ENCODE measurements around the gene ITM2C. TPM values are rescaled to one million over a fixed set of nuclear protein-coding genes. Genes with fewer than 3 reads are reported as not detected.

ITM2C gene
- total and polyA plus RNA-seq, 3 experiments from 2014 or later = 50.1 to 58.6 (median 56.1) TPM

DNA sequence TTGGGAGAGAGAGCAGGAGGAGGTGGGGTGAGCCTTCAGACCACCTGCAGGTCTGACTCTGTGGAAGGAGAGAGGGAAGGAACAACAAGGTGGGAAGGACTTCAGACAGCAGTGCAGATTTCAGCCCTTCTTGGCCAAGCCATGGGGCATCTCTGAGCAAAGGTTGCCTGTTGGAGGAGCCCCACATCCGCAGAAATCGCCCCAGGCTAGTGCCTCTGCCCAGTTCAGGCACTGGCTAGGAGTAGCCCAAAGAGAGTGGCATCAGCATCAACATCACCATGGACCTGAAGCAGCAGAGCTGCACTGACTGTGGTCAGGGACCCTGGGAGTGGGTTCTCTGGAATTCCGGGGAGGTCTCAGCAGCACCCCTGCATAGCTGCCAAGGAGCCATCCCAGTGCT lies 50.1 kb downstream of the ITM2C start:
- no peaks in the 10 kb centered on the region for H3K9me3 ChIP-seq (ENCODE audit: low read length)
- H3K36me3 Mint-ChIP-seq = peaks cover 3 to 19% (median 9%) of the 10 kb centered on the region in 3 donors
- CTCF ChIA-PET = no interaction called here
- no peaks in the 10 kb centered on the region for H3K4me1 ChIP-seq (ENCODE audit: insufficient read depth, low read length)
- H3K36me3 ChIP-seq (ENCODE audit: insufficient read depth, low read length) = no peaks in the 10 kb centered on the region
- no peak overlapping the region for H3K4me3 ChIP-seq (ENCODE audit: low read length)
- POLR2A ChIA-PET = no interaction called here
- no peak overlapping the region for H3K27ac ChIP-seq (ENCODE audit: low read depth, low read length)
- no peak for DNase-seq
- H3K27me3 Mint-ChIP-seq = peaks cover 11 to 27% of the 10 kb centered on the region in 2 donors
- peak overlapping the region in 1 of 7 donors; percentile 46 for H3K4me3 Mint-ChIP-seq
- H3K4me1 Mint-ChIP-seq = peaks cover 10 to 75% (median 52%) of the 10 kb centered on the region in 3 donors
- no peaks in the 10 kb centered on the region for H3K9me3 Mint-ChIP-seq
- no peaks in the 10 kb centered on the region for H3K27me3 ChIP-seq (ENCODE audit: insufficient read depth, low read length, poor library complexity, severe bottlenecking)
- H3K27ac Mint-ChIP-seq = peak overlapping the region in 2 of 8 donors; percentile 56 to 61

DNA sequence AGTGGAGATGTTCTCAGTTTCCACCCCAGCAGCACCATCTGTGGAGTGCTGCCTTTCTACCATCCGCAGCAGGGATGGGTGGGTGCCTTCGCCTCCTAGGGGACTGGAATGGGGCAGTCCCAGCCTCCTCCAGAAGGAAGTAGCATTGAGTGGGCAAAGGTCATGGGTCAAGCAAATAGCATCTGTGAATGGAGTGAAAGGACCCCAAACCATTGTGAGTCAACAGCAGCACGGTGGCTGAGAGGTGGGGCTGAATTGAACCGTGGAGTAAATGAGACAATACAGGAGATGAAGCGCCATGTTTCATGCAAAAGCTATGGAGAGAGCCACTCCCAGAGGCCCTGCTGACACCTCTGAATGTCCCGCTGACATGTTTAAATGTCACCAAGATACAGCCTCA lies 50.6 kb downstream of the ITM2C start:
- peaks cover 12 to 76% (median 56%) of the 10 kb centered on the region in 3 donors for H3K4me1 Mint-ChIP-seq

DNA sequence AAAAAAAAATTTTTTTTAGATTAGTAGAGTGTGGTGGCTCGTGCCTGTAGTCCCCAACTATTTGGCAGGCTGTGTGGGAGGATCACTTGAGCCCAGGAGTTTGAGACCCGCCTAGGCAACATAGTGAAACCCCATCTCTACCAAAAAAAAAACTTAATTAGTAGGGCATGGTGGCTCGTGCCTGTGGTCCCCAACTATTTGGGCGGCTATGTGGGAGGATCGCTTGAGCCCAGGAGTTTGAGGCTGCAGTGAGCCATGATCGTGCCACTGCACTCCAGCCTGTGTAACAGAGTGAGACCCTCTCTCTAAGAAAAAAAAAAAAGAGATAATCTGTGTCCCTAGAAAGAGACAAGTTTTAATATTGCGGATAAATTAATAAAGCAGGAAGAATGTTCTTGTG lies 51.5 kb downstream of the ITM2C start:
- Mint-ChIP-seq H3K36me3 (peaks cover 3 to 9% (median 5%) of the 10 kb centered on the region in 3 donors), H3K4me1 (peaks cover 20 to 74% (median 57%) of the 10 kb centered on the region in 3 donors)

More for the DNA sequence above, 50.6 kb downstream of the ITM2C start:
- Mint-ChIP-seq H3K36me3 (peaks cover 3 to 14% (median 9%) of the 10 kb centered on the region in 3 donors), H3K9me3 (no peaks in the 10 kb centered on the region), H3K27me3 (peaks cover 11 to 30% of the 10 kb centered on the region in 2 donors), H3K27ac (peak overlapping the region in 1 of 8 donors; percentile 1), H3K4me3 (peak overlapping the region in 1 of 7 donors; percentile 27)
- H3K27me3 ChIP-seq (ENCODE audit: insufficient read depth, low read length, poor library complexity, severe bottlenecking) = no peaks in the 10 kb centered on the region
- POLR2A ChIA-PET = no interaction called here
- H3K4me1 ChIP-seq (ENCODE audit: insufficient read depth, low read length) = no peaks in the 10 kb centered on the region
- no peak for DNase-seq
- no peak overlapping the region for H3K27ac ChIP-seq (ENCODE audit: low read depth, low read length)
- H3K9me3 ChIP-seq (ENCODE audit: low read length) = no peaks in the 10 kb centered on the region
- no peak overlapping the region for H3K4me3 ChIP-seq (ENCODE audit: low read length)
- CTCF ChIA-PET = no interaction called here
- no peaks in the 10 kb centered on the region for H3K36me3 ChIP-seq (ENCODE audit: insufficient read depth, low read length)

DNA sequence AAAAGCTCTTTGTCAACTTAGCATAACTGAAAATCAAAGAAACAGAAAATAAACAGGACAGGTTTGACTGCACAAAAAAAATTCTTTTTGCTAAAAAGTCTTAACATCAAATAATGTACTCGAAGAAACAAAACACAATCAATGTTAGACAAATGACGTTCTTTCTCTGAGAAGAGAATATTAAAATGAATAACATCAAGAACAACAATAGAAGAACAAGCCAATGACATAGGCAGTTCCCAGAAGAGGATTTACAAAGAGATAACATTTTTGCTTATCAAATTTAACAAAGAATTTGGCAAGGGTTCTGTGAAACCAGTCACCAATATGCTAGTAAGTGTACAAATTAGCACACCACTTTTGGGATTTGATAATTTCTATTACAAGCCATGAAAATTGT lies 54.5 kb downstream of the ITM2C start:
- ChIA-PET POLR2A (no interaction called here), CTCF (interaction anchor here (2.6 kb wide), 1 partner anchor 68 kb away, joined by 8 read pairs; no protein-coding TSS in a partner anchor)
- H3K27ac Mint-ChIP-seq = peak overlapping the region in 3 of 8 donors; percentile 7 to 70 (median 64)
- peaks cover 11 to 34% of the 10 kb centered on the region in 2 donors for H3K27me3 Mint-ChIP-seq
- Histone ChIP-seq H3K4me1 (ENCODE audit: insufficient read depth, low read length) (peaks cover 6% of the 10 kb centered on the region), H3K9me3 (ENCODE audit: low read length) (no peaks in the 10 kb centered on the region), H3K4me3 (ENCODE audit: low read length) (no peak overlapping the region), H3K27me3 (ENCODE audit: insufficient read depth, low read length, poor library complexity, severe bottlenecking) (no peaks in the 10 kb centered on the region), H3K36me3 (ENCODE audit: insufficient read depth, low read length) (no peaks in the 10 kb centered on the region), H3K27ac (ENCODE audit: low read depth, low read length) (no peak overlapping the region)
- H3K4me1 Mint-ChIP-seq = peaks cover 35 to 88% (median 66%) of the 10 kb centered on the region in 3 donors
- peaks cover 0 to 6% (median 5%) of the 10 kb centered on the region in 3 donors for H3K36me3 Mint-ChIP-seq
- DNase-seq = no peak
- H3K4me3 Mint-ChIP-seq = peak overlapping the region in 3 of 7 donors; percentile 15 to 66 (median 41)
- H3K9me3 Mint-ChIP-seq = no peaks in the 10 kb centered on the region

More for the DNA sequence above, 51.5 kb downstream of the ITM2C start:
- Histone ChIP-seq H3K36me3 (ENCODE audit: insufficient read depth, low read length) (no peaks in the 10 kb centered on the region), H3K4me1 (ENCODE audit: insufficient read depth, low read length) (no peaks in the 10 kb centered on the region), H3K27ac (ENCODE audit: low read depth, low read length) (no peak overlapping the region), H3K27me3 (ENCODE audit: insufficient read depth, low read length, poor library complexity, severe bottlenecking) (no peaks in the 10 kb centered on the region), H3K4me3 (ENCODE audit: low read length) (no peak overlapping the region), H3K9me3 (ENCODE audit: low read length) (no peaks in the 10 kb centered on the region)
- peak overlapping the region in 4 of 7 donors; percentile 27 to 44 (median 31) for H3K4me3 Mint-ChIP-seq
- ChIA-PET POLR2A (no interaction called here), CTCF (no interaction called here)
- no peaks in the 10 kb centered on the region for H3K9me3 Mint-ChIP-seq
- H3K27ac Mint-ChIP-seq = peak overlapping the region in 1 of 8 donors; percentile 26
- peaks cover 11 to 30% of the 10 kb centered on the region in 2 donors for H3K27me3 Mint-ChIP-seq
- DNase-seq = no peak

DNA sequence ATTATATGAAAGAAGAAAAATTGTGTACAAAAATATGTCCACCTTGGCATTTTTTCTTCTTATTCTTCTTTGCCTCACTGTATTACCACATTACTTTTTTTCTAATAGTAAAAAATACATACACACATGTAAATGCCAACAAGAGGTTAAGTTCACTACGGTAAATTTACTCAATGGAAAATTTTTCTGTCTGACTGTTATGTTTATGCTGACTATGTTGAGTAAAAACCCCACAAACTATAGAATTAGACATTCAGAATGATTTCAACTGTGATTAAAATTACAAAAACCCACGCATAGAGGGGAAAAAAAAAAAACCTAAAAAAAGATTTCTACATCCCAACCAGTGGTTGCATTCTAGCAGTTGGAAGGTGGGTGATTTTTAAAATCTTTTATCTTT lies 54.9 kb downstream of the ITM2C start:
- Mint-ChIP-seq H3K4me1 (peaks cover 39 to 88% (median 69%) of the 10 kb centered on the region in 3 donors), H3K27ac (peak overlapping the region in 2 of 8 donors; percentile 38 to 77), H3K9me3 (no peaks in the 10 kb centered on the region), H3K4me3 (peak overlapping the region in 1 of 7 donors; percentile 82), H3K36me3 (peaks cover 0 to 9% (median 5%) of the 10 kb centered on the region in 3 donors), H3K27me3 (peaks cover 10 to 33% of the 10 kb centered on the region in 2 donors)
- no peaks in the 10 kb centered on the region for H3K9me3 ChIP-seq (ENCODE audit: low read length)
- ChIA-PET CTCF (interaction anchor here (2.1 to 2.9 kb wide), 2 partner anchors 68 to 95 kb away, joined by 9 to 13 read pairs; no protein-coding TSS in a partner anchor), POLR2A (no interaction called here)
- H3K27ac ChIP-seq (ENCODE audit: low read depth, low read length) = no peak overlapping the region
- no peak for DNase-seq
- peaks cover 11% of the 10 kb centered on the region for H3K4me1 ChIP-seq (ENCODE audit: insufficient read depth, low read length)
- no peak overlapping the region for H3K4me3 ChIP-seq (ENCODE audit: low read length)
- no peaks in the 10 kb centered on the region for H3K27me3 ChIP-seq (ENCODE audit: insufficient read depth, low read length, poor library complexity, severe bottlenecking)
- H3K36me3 ChIP-seq (ENCODE audit: insufficient read depth, low read length) = no peaks in the 10 kb centered on the region

DNA sequence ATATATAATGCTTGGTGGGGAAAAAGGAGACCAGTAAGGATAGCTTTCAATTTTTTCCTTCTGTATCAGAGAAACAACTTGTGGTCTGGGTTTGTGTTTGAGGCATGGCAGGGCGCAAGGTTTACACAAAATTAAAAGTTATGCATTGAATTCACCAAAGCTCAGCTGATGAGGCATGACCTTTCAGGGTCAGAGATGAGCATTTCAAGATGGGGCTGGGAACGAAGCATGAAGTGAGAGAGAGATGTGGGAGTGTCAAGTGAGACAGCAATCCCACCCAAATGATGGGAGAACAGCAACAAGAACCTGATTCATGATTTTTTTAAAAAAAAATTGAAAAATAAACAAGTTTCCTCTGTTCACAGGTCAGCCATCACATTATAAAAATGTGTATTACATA lies 55.4 kb downstream of the ITM2C start:
- POLR2A ChIA-PET = no interaction called here
- Histone ChIP-seq H3K27ac (ENCODE audit: low read depth, low read length) (no peak overlapping the region), H3K27me3 (ENCODE audit: insufficient read depth, low read length, poor library complexity, severe bottlenecking) (no peaks in the 10 kb centered on the region), H3K36me3 (ENCODE audit: insufficient read depth, low read length) (no peaks in the 10 kb centered on the region), H3K9me3 (ENCODE audit: low read length) (no peaks in the 10 kb centered on the region), H3K4me3 (ENCODE audit: low read length) (no peak overlapping the region), H3K4me1 (ENCODE audit: insufficient read depth, low read length) (peaks cover 15% of the 10 kb centered on the region)
- peak overlapping the region in 6 of 7 donors; percentile 8 to 82 (median 61) for H3K4me3 Mint-ChIP-seq
- DNase-seq = no peak
- no peaks in the 10 kb centered on the region for H3K9me3 Mint-ChIP-seq
- H3K27ac Mint-ChIP-seq = peak overlapping the region in 5 of 8 donors; percentile 38 to 77 (median 72)
- H3K36me3 Mint-ChIP-seq = peaks cover 0 to 9% (median 5%) of the 10 kb centered on the region in 3 donors
- peaks cover 10 to 31% of the 10 kb centered on the region in 2 donors for H3K27me3 Mint-ChIP-seq
- peaks cover 42 to 88% (median 74%) of the 10 kb centered on the region in 3 donors for H3K4me1 Mint-ChIP-seq
- CTCF ChIA-PET = interaction anchor here (1.1 to 3.5 kb wide), 4 partner anchors 22 to 96 kb away, joined by 3 to 13 read pairs (median 10); no protein-coding TSS in a partner anchor

DNA sequence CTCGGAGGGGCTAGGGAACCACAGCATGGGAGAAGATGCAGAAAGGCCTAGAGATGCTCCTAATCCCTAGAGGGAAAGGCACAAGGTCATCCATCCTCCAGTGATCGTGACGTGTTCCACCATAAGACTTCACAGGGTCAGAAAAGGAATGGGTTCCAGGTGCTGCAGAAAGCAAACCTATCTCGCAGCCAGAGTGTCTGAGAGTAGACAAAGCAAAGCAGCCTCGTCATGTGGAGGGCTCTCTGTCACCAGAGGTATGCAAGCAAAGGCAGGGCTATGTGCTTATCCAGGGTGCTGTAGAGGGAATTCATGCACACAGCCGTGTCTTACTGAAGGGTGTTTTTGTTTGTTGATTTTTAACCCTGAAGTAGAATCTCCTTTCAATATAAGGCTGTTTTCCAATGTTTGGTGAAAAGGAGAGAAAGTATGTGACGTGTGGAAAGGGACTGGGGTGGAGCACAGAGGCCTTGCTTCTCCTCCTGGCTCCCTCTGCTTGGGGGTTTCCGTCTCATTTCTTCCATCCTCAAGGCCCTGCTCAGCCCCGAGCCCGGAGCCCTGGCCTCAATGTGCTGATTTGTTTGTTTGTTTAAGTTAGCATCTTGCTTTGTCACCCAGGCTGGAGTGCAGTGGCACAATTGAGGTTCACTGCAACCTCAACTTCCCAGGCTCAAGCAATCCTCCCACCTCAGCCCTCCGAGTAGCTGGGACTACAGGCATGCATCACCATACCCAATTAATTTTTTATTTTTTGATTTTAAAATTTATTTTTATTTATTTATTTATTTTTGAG lies 57.3 kb downstream of the ITM2C start:
- Histone ChIP-seq H3K27me3 (ENCODE audit: insufficient read depth, low read length, poor library complexity, severe bottlenecking) (no peaks in the 10 kb centered on the region), H3K36me3 (ENCODE audit: insufficient read depth, low read length) (no peaks in the 10 kb centered on the region), H3K27ac (ENCODE audit: low read depth, low read length) (no peak overlapping the region), H3K9me3 (ENCODE audit: low read length) (no peaks in the 10 kb centered on the region), H3K4me1 (ENCODE audit: insufficient read depth, low read length) (peaks cover 21% of the 10 kb centered on the region), H3K4me3 (ENCODE audit: low read length) (no peak overlapping the region)
- Mint-ChIP-seq H3K4me1 (peaks cover 43 to 82% (median 66%) of the 10 kb centered on the region in 3 donors), H3K9me3 (no peaks in the 10 kb centered on the region), H3K4me3 (peak overlapping the region; percentile 32 to 94 (median 59)), H3K27me3 (peaks cover 8 to 22% of the 10 kb centered on the region in 2 donors), H3K36me3 (peaks cover 0 to 9% (median 0%) of the 10 kb centered on the region in 3 donors), H3K27ac (peak overlapping the region in 4 of 8 donors; percentile 38 to 76 (median 64))
- ChIA-PET CTCF (interaction anchor here (1.0 to 3.5 kb wide), 4 partner anchors 26 to 98 kb away, joined by 3 to 13 read pairs (median 10); no protein-coding TSS in a partner anchor), POLR2A (interaction anchor here (0.6 kb wide), 1 partner anchor 11 kb away, joined by 3 read pairs; no protein-coding TSS in a partner anchor)
- no peak for DNase-seq
